ENCODE data around the gene RLN3.

The RLN3 gene

GRCh38 chr19:13986348-13986904 lies 41.5 kb upstream of the RLN3 start:
- TF ChIP-seq GATA3 (IDR thresholded peaks at IDR 0.05; ENCODE audit: low read depth, low read length) (no peak), GATA2 (IDR thresholded peaks at IDR 0.05; ENCODE audit: low read depth, low read length) (0 out of 2 replicates have a peak, but pooled peaks have one; percentile 26)

- TF ChIP-seq GATA3 (IDR thresholded peaks at IDR 0.05; ENCODE audit: low read depth, low read length) (no peak), GATA2 (IDR thresholded peaks at IDR 0.05; ENCODE audit: low read depth, low read length) (no peak)
Observed at GRCh38 chr19:13987101-13987890, 40.7 kb upstream of the RLN3 start.

DNA sequence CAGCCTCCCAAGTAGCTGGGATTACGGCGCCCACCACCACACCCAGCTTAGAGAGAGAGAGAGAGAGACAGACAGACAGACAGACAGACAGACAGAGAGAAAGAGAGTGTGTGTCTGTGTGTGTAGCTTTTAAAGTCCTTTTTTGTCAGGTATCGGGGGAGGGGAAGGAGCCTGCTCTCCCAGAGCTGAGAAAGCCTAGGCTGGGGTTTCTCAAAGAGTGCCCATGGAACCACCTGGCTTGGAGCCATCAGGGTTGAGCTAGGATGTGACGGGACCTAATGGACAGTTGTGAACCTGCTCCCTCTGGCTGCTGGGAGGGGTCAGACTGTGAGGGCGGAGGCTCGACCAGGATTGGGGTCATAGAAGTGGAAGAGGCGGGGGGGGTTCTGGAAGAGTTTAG lies 38.5 kb upstream of the RLN3 start:
- TF ChIP-seq GATA3 (IDR thresholded peaks at IDR 0.05; ENCODE audit: low read depth, low read length) (no peak), GATA2 (IDR thresholded peaks at IDR 0.05; ENCODE audit: low read depth, low read length) (no peak)

GRCh38 chr19:13990085-13990484 lies 37.9 kb upstream of the RLN3 start:
- TF ChIP-seq GATA2 (IDR thresholded peaks at IDR 0.05; ENCODE audit: low read depth, low read length) (no peak), GATA3 (IDR thresholded peaks at IDR 0.05; ENCODE audit: low read depth, low read length) (no peak)

DNA sequence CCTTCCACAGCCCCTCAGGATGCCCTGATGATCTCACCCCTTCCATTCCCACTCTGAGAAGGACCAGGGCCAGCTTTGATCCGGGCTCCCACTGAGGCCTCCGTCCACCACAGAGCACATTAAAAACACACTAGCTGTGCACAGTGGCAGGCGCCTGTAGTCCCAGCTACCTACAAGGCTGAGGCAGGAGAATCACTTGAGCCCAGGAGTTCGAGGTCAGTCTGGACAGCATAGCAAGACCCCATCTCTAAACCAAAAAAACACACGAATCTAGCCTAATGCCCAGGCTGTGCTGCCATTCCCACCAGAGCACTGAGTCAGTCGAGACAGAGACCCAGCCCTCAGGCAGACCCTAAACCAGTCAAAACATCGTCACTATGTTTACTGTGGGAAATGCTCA lies 35.9 kb upstream of the RLN3 start:
- TF ChIP-seq GATA2 (IDR thresholded peaks at IDR 0.05; ENCODE audit: low read depth, low read length) (no peak), GATA3 (IDR thresholded peaks at IDR 0.05; ENCODE audit: low read depth, low read length) (no peak)

- TF ChIP-seq GATA2 (IDR thresholded peaks at IDR 0.05; ENCODE audit: low read depth, low read length) (no peak), GATA3 (IDR thresholded peaks at IDR 0.05; ENCODE audit: low read depth, low read length) (no peak)
Observed at GRCh38 chr19:13993590-13994300, 34.2 kb upstream of the RLN3 start.

DNA sequence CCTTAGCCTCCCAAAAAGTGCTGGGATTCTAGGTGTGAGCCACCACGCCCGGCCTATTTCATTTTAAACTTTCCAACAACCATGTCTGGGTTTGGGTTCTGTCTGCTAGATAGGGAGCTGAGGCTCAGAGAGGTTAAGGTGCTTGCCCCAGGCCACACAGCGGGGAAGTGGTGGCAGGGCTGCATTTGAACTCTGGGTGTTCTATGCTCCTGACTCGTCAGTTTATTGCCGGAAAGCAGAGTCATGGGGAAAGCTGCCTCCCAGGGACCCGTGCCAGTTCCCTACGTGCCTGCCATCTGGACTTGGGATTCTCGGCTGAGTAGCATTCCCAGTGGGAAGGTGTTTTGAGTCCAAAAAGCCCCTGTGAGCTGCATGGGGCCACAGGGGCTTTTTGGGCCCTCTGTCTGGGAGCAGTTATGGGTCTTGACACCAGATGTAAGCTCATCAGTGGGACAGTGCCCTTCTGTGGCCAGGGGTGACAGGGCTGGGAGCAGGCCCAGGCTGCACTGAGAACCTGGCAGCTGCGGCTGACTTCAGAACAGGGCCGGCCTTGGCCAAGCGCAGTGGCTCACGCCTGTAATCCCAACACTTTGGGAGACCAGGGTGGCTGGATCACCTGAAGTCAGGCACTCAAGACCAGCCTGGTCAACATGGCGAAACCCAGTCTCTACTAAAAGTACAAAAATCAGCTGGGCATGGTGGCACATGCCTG lies 32.8 kb upstream of the RLN3 start:
- TF ChIP-seq GATA3 (IDR thresholded peaks at IDR 0.05; ENCODE audit: low read depth, low read length) = no peak
- TF ChIP-seq GATA2 (IDR thresholded peaks at IDR 0.05; ENCODE audit: low read depth, low read length) = no peak

GRCh38 chr19:13995878-13996765 lies 31.8 kb upstream of the RLN3 start:
- no peak for TF ChIP-seq GATA3 (IDR thresholded peaks at IDR 0.05; ENCODE audit: low read depth, low read length)
- TF ChIP-seq GATA2 (IDR thresholded peaks at IDR 0.05; ENCODE audit: low read depth, low read length) = no peak

GRCh38 chr19:13996928-13997630 lies 30.9 kb upstream of the RLN3 start:
- no peak for TF ChIP-seq GATA3 (IDR thresholded peaks at IDR 0.05; ENCODE audit: low read depth, low read length)
- no peak for TF ChIP-seq GATA2 (IDR thresholded peaks at IDR 0.05; ENCODE audit: low read depth, low read length)

- TF ChIP-seq GATA3 (IDR thresholded peaks at IDR 0.05; ENCODE audit: low read depth, low read length) (no peak), GATA2 (IDR thresholded peaks at IDR 0.05; ENCODE audit: low read depth, low read length) (no peak)
Observed at GRCh38 chr19:13997631-13997962, 30.4 kb upstream of the RLN3 start.

DNA sequence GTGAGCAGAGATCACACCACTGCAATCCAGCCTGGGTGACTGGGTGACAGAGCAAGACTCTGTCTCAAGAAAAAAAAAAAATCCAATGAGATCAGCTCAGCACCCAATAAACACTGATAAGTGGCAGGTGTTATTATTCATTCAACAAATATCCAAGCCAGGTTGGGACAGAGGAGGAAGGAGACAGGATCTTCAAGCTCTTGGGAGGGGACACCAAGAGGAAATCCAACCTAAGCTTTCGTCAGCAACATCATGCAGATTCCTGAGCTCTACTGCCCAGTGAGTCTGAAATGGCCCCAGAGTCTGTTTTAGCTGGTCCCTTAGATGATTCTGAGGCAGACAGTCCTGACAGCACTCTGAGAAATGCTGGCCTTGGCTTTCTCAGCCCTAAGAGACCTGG lies 29.5 kb upstream of the RLN3 start:
- TF ChIP-seq GATA2 (IDR thresholded peaks at IDR 0.05; ENCODE audit: low read depth, low read length) (no peak), GATA3 (IDR thresholded peaks at IDR 0.05; ENCODE audit: low read depth, low read length) (no peak)

DNA sequence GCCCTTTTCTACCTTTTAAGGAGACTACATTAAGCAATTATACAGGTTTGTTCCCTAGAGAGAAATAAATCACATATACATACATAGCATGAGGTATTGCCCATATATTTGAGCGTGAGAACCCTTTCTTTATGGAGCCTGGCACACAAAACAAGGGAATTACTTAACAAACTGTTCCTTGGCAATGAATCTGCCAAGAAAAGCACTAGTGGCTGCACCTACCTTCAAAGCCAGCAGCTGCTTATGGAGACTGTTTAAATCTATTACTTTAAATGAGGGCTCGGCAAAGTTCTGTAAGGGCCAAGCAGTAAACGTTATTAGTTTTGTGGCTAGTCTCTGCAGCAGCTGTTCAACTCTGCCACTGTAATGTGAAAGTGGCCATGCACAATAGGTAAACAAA lies 28.9 kb upstream of the RLN3 start:
- no peak for TF ChIP-seq GATA3 (IDR thresholded peaks at IDR 0.05; ENCODE audit: low read depth, low read length)
- no peak for TF ChIP-seq GATA2 (IDR thresholded peaks at IDR 0.05; ENCODE audit: low read depth, low read length)

Measured in SH-SY5Y (cell line).